Endothelial cell of umbilical vein (primary cell): Measurements from ENCODE around the gene DIS3L2. TPM values are rescaled to one million over a fixed set of nuclear protein-coding genes. Genes with fewer than 3 reads are reported as not detected.

Experiments
- BruUV-seq: library from RNA; stranded (reverse); fragments of 400-500 nt; replicated peaks from 2 replicates; lab custom pipeline; 2021; lab: Mats Ljungman, UMichigan
- CTCF ChIA-PET: fragments of 300-600, 350-600 bp; sonication (Branson Sonifier 250); formaldehyde crosslinking; loops from one replicate; lab custom pipeline; 2021; ENCODE audit warnings: antibody characterized with exemption, inconsistent platforms; lab: Charles Lee
- POLR2A ChIA-PET: fragments of 300-600, 350-600 bp; sonication (Branson Sonifier 250); formaldehyde crosslinking; loops from one replicate; lab custom pipeline; 2021; ENCODE audit warnings: antibody characterized with exemption, inconsistent platforms; lab: Charles Lee
- DNase-seq: peaks from one replicate; pipeline ENCODE4 v3.0.0-alpha.2; 2011; ENCODE audit warnings: low read depth, low spot score
- FAIRE-seq: peaks from 2 replicates; lab custom pipeline; 2011; peaks lifted over from hg19 to GRCh38; lab: Jason Lieb, UNC
- H2AFZ ChIP-seq: 2 replicates; pipeline ENCODE4 v1.6.0; 2012; ENCODE audit warnings: low read depth, low read length, control low read depth, inconsistent platforms
- H3K27ac ChIP-seq: 2 replicates; pipeline ENCODE4 v1.5.1; 2011; ENCODE audit warnings: low read depth, mild to moderate bottlenecking, control low read depth, low read length, moderate library complexity; ENCODE audit not compliant: insufficient read depth
- H3K27me3 ChIP-seq, 2 experiments: 2 replicates each; pipeline versions ENCODE4 v1.6.0 to v1.6.1; 2011; ENCODE audit warnings: low read length in 2 of 2, mixed read lengths in 1 of 2; ENCODE audit not compliant: control insufficient read depth in 2 of 2, insufficient read depth in 2 of 2
- H3K36me3 ChIP-seq, 2 experiments: 2 replicates in 1 of 2; 3 replicates in 1 of 2; pipeline ENCODE4 v1.5.1; 2011; ENCODE audit warnings: low read length in 2 of 2, mild to moderate bottlenecking in 1 of 2, moderate library complexity in 1 of 2; ENCODE audit not compliant: control insufficient read depth in 2 of 2, insufficient read depth in 2 of 2; ENCODE audit errors: extremely low read depth in 1 of 2
- H3K4me1 ChIP-seq: 3 replicates; pipeline ENCODE4 v1.5.1; 2011; ENCODE audit warnings: mild to moderate bottlenecking, low read length; ENCODE audit not compliant: control insufficient read depth, insufficient read depth; ENCODE audit errors: extremely low read depth
- H3K4me2 ChIP-seq: 2 replicates; pipeline ENCODE4 v1.6.1; 2011; ENCODE audit warnings: low read length, control low read depth, mixed read lengths; ENCODE audit not compliant: insufficient read depth
- H3K4me3 ChIP-seq, 3 experiments: fragments of 200-600 bp in 1 of 3; sonication (generic), shearing (Covaris generic) in 1 of 3; replicated peaks in 1 of 3; 2 replicates each; pipeline ENCODE4 v1.5.1; 2011 to 2016; ENCODE audit warnings: control low read depth in 3 of 3, low read length in 3 of 3, mild to moderate bottlenecking in 2 of 3, inconsistent platforms in 1 of 3, low read depth in 1 of 3, moderate library complexity in 1 of 3; ENCODE audit not compliant: insufficient read depth in 1 of 3
- H3K79me2 ChIP-seq: 2 replicates; pipeline ENCODE4 v1.6.0; 2012; ENCODE audit warnings: low read length, inconsistent platforms; ENCODE audit not compliant: control insufficient read depth, insufficient read depth
- H3K9ac ChIP-seq: replicated peaks from 2 replicates; pipeline ENCODE3; 2011; ENCODE audit warnings: low read length, control low read depth; ENCODE audit not compliant: insufficient read depth; ENCODE audit errors: extremely low read depth
- H3K9me1 ChIP-seq: replicated peaks from 3 replicates; pipeline ENCODE4 v1.6.0; 2011; ENCODE audit warnings: mild to moderate bottlenecking, low read length; ENCODE audit not compliant: control insufficient read depth, insufficient read depth; ENCODE audit errors: extremely low read depth
- H3K9me3 ChIP-seq: replicated peaks from 2 replicates; pipeline ENCODE4 v1.5.1; 2012; ENCODE audit warnings: low read length, inconsistent platforms; ENCODE audit not compliant: control insufficient read depth, insufficient read depth
- H4K20me1 ChIP-seq: replicated peaks from 2 replicates; pipeline ENCODE3; 2011; ENCODE audit warnings: mild to moderate bottlenecking, low read length; ENCODE audit not compliant: control insufficient read depth, insufficient read depth; ENCODE audit errors: extremely low read depth
- EZH2 ChIP-seq: IDR thresholded peaks from 2 replicates; pipeline ENCODE4 v1.6.1; 2012; ENCODE audit warnings: borderline replicate concordance, low read depth, mild to moderate bottlenecking, moderate library complexity, low read length, inconsistent platforms; ENCODE audit not compliant: severe bottlenecking
- GATA2 ChIP-seq: IDR thresholded peaks from 2 replicates; pipeline ENCODE4 v1.7.0; 2011; ENCODE audit warnings: low read depth, mild to moderate bottlenecking, moderate library complexity, mixed read lengths, low read length; ENCODE audit not compliant: insufficient read length, insufficient read depth
- MAX ChIP-seq: IDR thresholded peaks from 2 replicates; pipeline ENCODE4 v1.6.1; 2011; ENCODE audit not compliant: insufficient read depth, insufficient read length
- MYC ChIP-seq: IDR thresholded peaks from one replicate; pipeline ENCODE4 v1.6.1; 2011; ENCODE audit warnings: mild to moderate bottlenecking, low read depth, low read length
- POLR2A ChIP-seq: IDR thresholded peaks from 2 replicates; pipeline ENCODE4 v1.6.1; 2012; ENCODE audit warnings: low read depth, mild to moderate bottlenecking, control low read depth, low read length
- POLR2AphosphoS5 ChIP-seq: IDR thresholded peaks from 2 replicates; pipeline ENCODE4 v1.6.1; 2012; ENCODE audit warnings: low read depth, mild to moderate bottlenecking, control low read depth, low read length, moderate library complexity; ENCODE audit not compliant: insufficient read depth
- dilution Hi-C: fragments of 300-500 bp; cut with MboI; formaldehyde crosslinking; loops from one replicate; pipeline ENCODE4 v1.15.0; 2019; ENCODE audit warnings: low sequenced_read_pairs; ENCODE audit not compliant: extremely low pct_ligation_motif_present
- intact Hi-C: fragments of 100-400 bp; cut with micrococcal nuclease; formaldehyde crosslinking; loops from one replicate; pipeline ENCODE4 v1.10.0; 2022
- polyA plus RNA-seq, 4 experiments: library from polyadenylated mRNA; depleted of rRNA in 3 of 4; stranded (reverse) in 3 of 4; unstranded in 1 of 4; fragments of >200 nt; gene quantifications; 2 replicates each; pipeline versions ENCODE4 v1.2.1 to v1.2.3, GENCODE V29; 2011 to 2012; ENCODE audit warnings: missing spikeins in 1 of 4
- total RNA-seq: library from RNA; stranded (reverse); gene quantifications from 2 replicates; pipeline ENCODE4 v1.2.3, GENCODE V29; 2021

The DIS3L2 gene
- total and polyA plus RNA-seq, 2 donors (not counting 3 experiments of a cell fraction or from before 2014, with no cell fraction given): 14.6 to 31.2 TPM

DNA sequence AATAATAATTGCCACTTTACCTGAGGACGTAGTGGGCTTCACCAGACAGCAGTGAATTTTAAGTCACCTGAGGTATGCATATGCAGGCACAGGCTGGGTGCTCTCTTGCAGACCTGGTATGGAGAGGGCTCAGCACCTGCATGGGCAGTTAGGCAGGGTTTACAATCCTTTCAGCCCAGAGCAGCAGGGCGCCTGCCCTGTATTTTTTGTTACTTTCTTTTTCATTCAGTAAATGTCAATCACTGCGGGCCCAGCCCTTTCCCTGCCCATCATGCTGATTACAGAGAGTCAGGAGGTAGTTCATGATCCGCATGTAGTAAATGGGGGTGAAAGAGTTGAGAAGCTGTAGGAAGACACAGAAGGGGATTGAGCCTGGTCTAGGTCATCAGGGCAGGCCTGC, 270.0 kb downstream of the DIS3L2 start:
- no peaks in the 10 kb centered on the region for H3K4me1 ChIP-seq
- H3K9me3 ChIP-seq: no peaks in the 10 kb centered on the region
- no peaks in the 10 kb centered on the region for H3K27me3 ChIP-seq
- BruUV-seq: no TSS peak
- no peak overlapping the region for H3K4me3 ChIP-seq
- no peaks in the 10 kb centered on the region for H3K79me2 ChIP-seq
- DNase-seq (no peak), FAIRE-seq (no peak)
- H2AFZ ChIP-seq: no peak overlapping the region
- no peaks in the 10 kb centered on the region for H4K20me1 ChIP-seq
- intact Hi-C loops (no loop called here), dilution Hi-C loops (no loop called here)
- H3K9me1 ChIP-seq: no peaks in the 10 kb centered on the region
- H3K9ac ChIP-seq: no peak overlapping the region
- H3K27ac ChIP-seq: no peak overlapping the region
- ChIA-PET POLR2A (no interaction called here), CTCF (interaction anchor here (1.3 to 1.5 kb wide), 2 partner anchors 306 to 326 kb away, joined by 4 to 12 read pairs; no protein-coding TSS in a partner anchor)
- no peak overlapping the region for H3K4me2 ChIP-seq
- H3K36me3 ChIP-seq: no peaks in the 10 kb centered on the region
- TF ChIP-seq GATA2 (no peak), EZH2 (no peak), MYC (no peak), MAX (no peak)

DNA sequence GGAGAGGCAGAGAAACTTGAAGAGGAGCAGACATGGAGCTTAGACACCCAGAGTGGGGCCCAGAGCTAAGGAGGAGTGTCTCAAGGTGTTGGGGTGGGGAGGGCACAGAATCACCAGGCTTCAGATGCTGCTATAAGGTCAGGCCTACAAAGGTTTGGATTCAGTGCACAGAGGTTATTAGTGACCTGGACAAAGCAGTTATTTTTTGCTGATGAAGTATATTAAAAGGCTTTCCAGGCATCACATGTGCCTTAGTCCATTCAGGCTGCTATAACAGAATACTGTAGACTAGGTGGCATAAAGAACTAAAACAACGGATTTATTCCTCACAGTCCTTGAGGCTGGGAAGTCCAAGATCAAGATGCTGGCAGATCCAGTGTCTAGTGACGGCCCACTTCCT, 271.4 kb downstream of the DIS3L2 start:
- no peaks in the 10 kb centered on the region for H3K4me1 ChIP-seq
- FAIRE-seq (no peak), DNase-seq (no peak)
- H2AFZ ChIP-seq: no peak overlapping the region
- H3K9me1 ChIP-seq: no peaks in the 10 kb centered on the region
- dilution Hi-C loops (no loop called here), intact Hi-C loops (no loop called here)
- no peak overlapping the region for H3K27ac ChIP-seq
- H4K20me1 ChIP-seq: no peaks in the 10 kb centered on the region
- CTCF ChIA-PET: no interaction called here
- BruUV-seq: no TSS peak
- H3K27me3 ChIP-seq: no peaks in the 10 kb centered on the region
- POLR2A ChIA-PET: no interaction called here
- TF ChIP-seq POLR2A (no peak), POLR2AphosphoS5 (no peak), MAX (no peak)
- H3K4me3 ChIP-seq: no peak overlapping the region
- H3K4me2 ChIP-seq: no peak overlapping the region
- H3K9me3 ChIP-seq: no peaks in the 10 kb centered on the region
- no peak overlapping the region for H3K9ac ChIP-seq
- no peaks in the 10 kb centered on the region for H3K79me2 ChIP-seq
- no peaks in the 10 kb centered on the region for H3K36me3 ChIP-seq
